GM19324 (cell line): ENCODE results near the gene KIF19.

Experiments used
- ATAC-seq: cut with Tn5 transposase; IDR thresholded peaks from one replicate; pipeline ENCODE4 v1.9.1; 2021; ENCODE audit warnings: mild to moderate bottlenecking, moderate library complexity; ENCODE audit not compliant: unreplicated experiment, low FRiP score

KIF19 gene

GRCh38 chr17:74299226-74300009 is 26.6 kb upstream of the KIF19 start:
- ATAC-seq = no peak

GRCh38 chr17:74303305-74303704 is 22.7 kb upstream of the KIF19 start:
- ATAC-seq = no peak

- no peak for ATAC-seq
Observed at GRCh38 chr17:74304184-74304583, 21.8 kb upstream of the KIF19 start.

- no peak for ATAC-seq
Observed at GRCh38 chr17:74305865-74306654, 20.0 kb upstream of the KIF19 start.

- ATAC-seq = no peak
Observed at GRCh38 chr17:74307984-74308773, 17.8 kb upstream of the KIF19 start.

DNA sequence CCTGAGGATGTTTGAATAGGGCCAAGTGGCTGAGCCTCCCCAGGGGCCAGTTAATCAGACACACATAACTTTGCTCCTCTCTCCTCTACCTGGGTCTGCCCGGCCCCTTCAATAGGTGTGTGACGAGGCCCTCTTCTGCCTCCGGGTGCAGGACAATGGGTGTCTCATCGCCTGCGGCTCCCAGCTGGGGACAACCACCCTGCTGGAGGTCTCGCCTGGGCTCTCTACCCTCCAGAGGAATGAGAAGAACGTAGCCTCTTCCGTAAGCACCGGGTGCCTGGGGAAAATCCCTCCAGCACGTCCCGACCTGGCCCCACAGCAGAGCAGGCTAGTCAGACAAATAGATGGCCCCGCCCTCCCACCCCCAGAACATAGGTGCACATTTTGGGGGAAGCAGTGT is 16.1 kb upstream of the KIF19 start:
- ATAC-seq = no peak

- no peak for ATAC-seq
Observed at GRCh38 chr17:74314877-74315276, 11.1 kb upstream of the KIF19 start.

DNA sequence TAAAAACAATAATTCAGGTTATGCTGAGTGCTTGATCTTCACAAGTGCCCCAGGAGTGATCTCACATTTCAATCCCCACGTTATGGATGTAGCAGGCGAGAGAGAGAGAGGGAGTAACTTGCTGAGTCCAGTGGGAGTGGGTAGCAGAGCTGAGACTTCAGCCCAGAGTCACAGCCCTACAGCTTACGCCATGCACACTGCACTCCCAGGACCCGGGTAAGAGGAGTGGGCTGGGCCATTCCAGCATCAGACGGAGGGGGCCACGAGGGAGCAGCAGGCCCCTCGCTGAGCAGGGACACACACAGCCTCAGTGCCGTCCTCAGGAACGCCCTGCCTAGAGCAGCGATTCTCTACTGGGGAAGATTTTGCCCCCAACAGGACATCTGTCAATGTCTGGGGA is 9.8 kb upstream of the KIF19 start:
- no peak for ATAC-seq

DNA sequence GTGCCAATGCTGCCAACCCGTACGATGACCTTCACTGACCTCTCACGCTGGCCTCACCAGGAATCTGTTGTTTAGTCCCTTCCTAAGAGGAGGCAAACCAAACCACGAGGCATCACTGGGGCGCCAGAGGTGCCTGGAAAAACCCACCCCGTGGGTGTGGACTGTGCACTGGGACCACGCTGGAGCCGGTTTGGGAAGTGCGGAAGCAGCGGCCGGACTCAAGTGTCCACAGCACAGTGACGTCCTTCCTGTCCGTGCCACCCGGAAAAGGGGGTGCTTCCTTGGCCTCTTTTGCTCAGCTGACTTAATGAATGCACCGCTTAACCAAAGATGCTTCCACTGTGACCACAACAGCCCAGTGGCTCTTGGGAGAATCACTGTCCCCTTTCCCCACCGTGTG is 9.0 kb upstream of the KIF19 start:
- ATAC-seq = no peak

DNA sequence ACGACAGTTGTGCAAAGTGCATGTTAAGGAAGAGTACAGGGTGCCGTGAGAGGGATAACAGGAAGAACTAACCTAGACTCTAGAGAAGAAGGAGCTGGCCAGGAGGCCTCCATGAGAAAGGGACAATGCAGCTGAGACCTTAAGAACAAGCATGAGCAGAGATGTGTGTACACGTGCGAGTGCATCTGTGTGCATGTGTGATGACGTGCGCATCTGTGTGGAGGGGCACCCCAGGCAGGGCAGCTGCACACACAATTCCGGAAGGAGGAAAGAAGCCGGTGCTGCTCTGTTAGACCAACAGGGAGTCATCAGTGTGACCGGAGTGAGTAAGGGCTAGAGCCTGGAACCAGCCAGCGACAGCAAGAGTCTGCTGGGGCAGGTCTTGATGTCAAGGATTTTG is 7.6 kb upstream of the KIF19 start:
- ATAC-seq = no peak

DNA sequence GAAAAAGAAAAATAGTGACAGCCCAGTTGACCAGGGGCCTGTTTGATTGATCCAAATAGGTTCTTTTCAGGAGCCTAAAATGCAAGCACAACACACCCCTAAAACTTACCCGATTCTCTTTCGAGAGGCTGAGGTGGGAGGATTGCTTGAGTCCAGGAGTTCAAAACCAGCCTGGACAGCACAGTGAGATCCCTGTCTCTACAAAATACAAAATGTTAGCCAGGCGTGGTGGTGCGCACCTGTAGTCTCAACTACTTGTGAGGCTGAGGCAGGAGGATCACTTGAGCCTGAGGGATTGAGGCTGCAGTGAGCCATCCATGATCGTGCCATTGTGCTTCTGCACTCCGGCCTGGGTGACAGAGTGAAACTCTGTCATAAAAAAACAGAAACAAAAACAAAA is 1.5 kb upstream of the KIF19 start:
- ATAC-seq = no peak

DNA sequence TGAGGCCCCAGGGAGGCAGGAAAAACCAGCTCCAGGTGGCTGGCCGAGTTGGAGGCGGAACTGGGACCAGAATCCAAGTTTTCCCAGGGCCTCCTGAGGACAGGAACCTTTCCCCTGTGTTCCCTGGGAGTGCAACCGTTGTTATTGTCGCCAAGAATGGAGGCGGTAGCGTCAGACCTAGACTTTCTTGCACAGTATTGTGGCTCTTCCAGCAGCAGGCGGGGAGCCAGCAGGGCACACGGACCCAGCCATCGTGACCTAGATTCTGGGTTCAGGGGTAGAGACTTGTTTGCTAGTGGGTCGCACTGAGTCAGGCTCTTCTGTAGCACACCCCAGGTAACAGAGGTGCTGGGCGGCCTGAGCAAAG is 667 bp upstream of the KIF19 start:
- ATAC-seq = no peak

GRCh38 chr17:74326506-74326905 is 480 bp downstream of the KIF19 start:
- no peak for ATAC-seq

GRCh38 chr17:74328487-74328886 is 2.5 kb downstream of the KIF19 start:
- no peak for ATAC-seq

DNA sequence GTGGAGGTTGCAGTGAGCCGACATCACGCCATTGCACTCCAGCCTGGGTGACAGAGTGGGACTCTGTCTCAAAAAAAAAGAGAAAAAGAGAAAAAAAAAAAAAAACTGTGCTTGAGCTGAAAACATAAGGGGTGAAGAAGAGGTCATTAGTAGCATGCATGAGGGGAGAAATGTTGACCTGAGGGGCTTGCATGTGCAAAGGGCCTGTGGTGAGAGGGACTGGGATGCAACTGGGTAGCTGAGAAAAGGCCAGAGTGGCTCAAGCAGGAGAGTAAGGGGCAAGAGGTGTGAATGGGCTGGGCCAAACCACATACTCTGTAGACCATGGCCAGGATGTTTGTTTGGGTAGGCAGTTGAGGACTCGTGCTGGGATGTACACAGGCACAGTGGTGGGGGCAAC is 3.4 kb downstream of the KIF19 start:
- ATAC-seq = no peak

DNA sequence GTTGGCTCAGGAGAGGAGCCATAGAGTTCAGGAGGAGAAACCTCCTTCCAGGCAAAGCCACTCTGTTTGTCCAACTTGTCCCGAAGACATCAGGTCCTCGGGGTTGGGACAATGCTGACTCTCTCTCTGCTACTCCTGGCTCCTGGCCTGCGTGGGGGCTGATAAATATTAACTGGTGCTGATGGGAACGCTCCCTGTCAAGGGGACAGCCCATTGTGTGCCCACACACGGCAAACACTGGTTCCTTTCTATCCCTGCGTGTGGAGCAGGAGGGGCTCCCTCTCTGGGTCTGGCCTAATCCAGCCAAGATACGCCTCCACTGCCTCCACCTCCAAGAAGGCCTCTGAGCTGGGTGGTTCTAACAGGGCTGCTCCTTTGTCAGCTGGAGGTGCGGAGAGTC is 4.4 kb downstream of the KIF19 start:
- no peak for ATAC-seq

GRCh38 chr17:74332017-74332650 is 6.1 kb downstream of the KIF19 start:
- no peak for ATAC-seq

- no peak for ATAC-seq
Observed at GRCh38 chr17:74332763-74333283, 6.8 kb downstream of the KIF19 start.

GRCh38 chr17:74334393-74335039 is 8.5 kb downstream of the KIF19 start:
- ATAC-seq = no peak

GRCh38 chr17:74335529-74336062 is 9.6 kb downstream of the KIF19 start:
- ATAC-seq = no peak
